Tibial nerve (tissue), 4 donors: ENCODE measurements around the gene ZNF560. TPM values are rescaled to one million over a fixed set of nuclear protein-coding genes. Genes with fewer than 3 reads are reported as not detected.

Source experiments
- DNase-seq, 2 donors: peaks; one replicate each; pipeline ENCODE4 v3.0.0-alpha.2; 2019; ENCODE audit warnings: low spot score in 2 of 2
- H3K27ac ChIP-seq, 4 donors: fragments of 200-600 bp; sonication (generic) in 3 of 4; one replicate each; pipeline ENCODE4 v1.5.1; 2017 to 2019; ENCODE audit warnings: mild to moderate bottlenecking in 1 of 4
- H3K27me3 ChIP-seq, 2 donors: fragments of 200-600 bp; sonication (generic) in 1 of 2; one replicate each; pipeline versions ENCODE4 v1.5.1 to v1.6.0; 2017 to 2019
- H3K36me3 ChIP-seq, 3 donors: fragments of 200-600 bp; sonication (generic); one replicate each; pipeline ENCODE4 v1.5.1; 2018 to 2019
- H3K4me1 ChIP-seq, 4 donors: fragments of 200-600 bp; sonication (generic) in 3 of 4; one replicate each; pipeline ENCODE4 v1.5.1; 2017 to 2019
- H3K4me3 ChIP-seq, 4 donors: fragments of 200-600 bp; sonication (generic) in 3 of 4; one replicate each; pipeline ENCODE4 v1.5.1; 2017 to 2019; ENCODE audit warnings: mild to moderate bottlenecking in 1 of 4, moderate library complexity in 1 of 4
- H3K9me3 ChIP-seq, 4 donors: fragments of 200-600 bp; sonication (generic) in 3 of 4; one replicate each; pipeline ENCODE4 v1.5.1; 2017 to 2019
- CTCF ChIP-seq, 5 experiments: fragments of 200-600 bp in 3 of 5; fragments of 450-650 bp in 2 of 5; sonication (generic) in 3 of 5; IDR thresholded peaks; one replicate each; pipeline ENCODE4 v1.5.1; 2016 to 2019; ENCODE audit warnings: antibody characterized with exemption in 5 of 5, mild to moderate bottlenecking in 3 of 5, moderate library complexity in 2 of 5
- EP300 ChIP-seq, 2 donors: sonication (generic); formaldehyde crosslinking; IDR thresholded peaks; one replicate each; pipeline ENCODE4 v1.6.1; 2017; ENCODE audit warnings: antibody characterized with exemption in 2 of 2, mild to moderate bottlenecking in 1 of 2
- POLR2A ChIP-seq, 2 donors: fragments of 450-650 bp; IDR thresholded peaks; one replicate each; pipeline ENCODE4 v1.6.1; 2017; ENCODE audit warnings: antibody characterized with exemption in 2 of 2, mild to moderate bottlenecking in 2 of 2, moderate library complexity in 2 of 2
- WGBS, 2 donors: methylation state at CpG; one replicate each; pipeline ENCODE4 v1.1.5; 2018; 5-methylcytosine and 5-hydroxymethylcytosine counted together
- total RNA-seq, 4 donors: library from RNA; depleted of rRNA; stranded (reverse); fragments of >200 nt; gene quantifications; one replicate each; pipeline ENCODE4 v1.1.0, GENCODE V29; 2016

ZNF560 gene
- total RNA-seq, 4 donors from 2014 or later, result not detected

DNA sequence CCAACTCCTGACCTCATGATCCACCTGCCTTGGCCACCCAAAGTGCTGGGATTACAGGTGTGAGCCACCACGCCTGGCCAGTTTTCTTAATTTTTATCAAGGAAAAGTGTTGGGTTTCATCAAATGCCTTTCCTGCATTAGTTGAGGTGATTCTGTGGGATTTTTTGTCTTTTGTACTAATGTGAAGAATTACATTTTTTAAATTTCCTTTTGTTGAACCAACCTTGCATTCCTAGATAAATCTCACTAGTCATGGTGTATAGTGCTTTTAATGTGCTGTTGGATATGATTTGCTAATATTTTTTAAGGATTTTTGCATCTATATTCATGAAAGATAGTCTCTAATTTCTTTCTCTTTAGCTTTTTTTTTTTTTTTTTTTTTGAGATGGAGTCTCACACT lies 2.4 kb upstream of the ZNF560 start:
- TF ChIP-seq CTCF (IDR thresholded peaks at IDR 0.05) (no peak), POLR2A (IDR thresholded peaks at IDR 0.05) (no peak), EP300 (IDR thresholded peaks at IDR 0.05) (no peak)
- H3K36me3 ChIP-seq, result peaks cover 0 to 4% (median 0%) of the 10 kb centered on the region in 3 donors
- peaks cover 0 to 100% (median 30%) of the 10 kb centered on the region in 4 donors for H3K9me3 ChIP-seq
- WGBS, 2 donors, result 82 to 100% methylated on average over 1 of the region's 1 CpG
- H3K4me1 ChIP-seq, result no peaks in the 10 kb centered on the region
- H3K27ac ChIP-seq, result no peak overlapping the region
- no peaks in the 10 kb centered on the region for H3K27me3 ChIP-seq
- H3K4me3 ChIP-seq, result no peak overlapping the region
- no peak for DNase-seq

DNA sequence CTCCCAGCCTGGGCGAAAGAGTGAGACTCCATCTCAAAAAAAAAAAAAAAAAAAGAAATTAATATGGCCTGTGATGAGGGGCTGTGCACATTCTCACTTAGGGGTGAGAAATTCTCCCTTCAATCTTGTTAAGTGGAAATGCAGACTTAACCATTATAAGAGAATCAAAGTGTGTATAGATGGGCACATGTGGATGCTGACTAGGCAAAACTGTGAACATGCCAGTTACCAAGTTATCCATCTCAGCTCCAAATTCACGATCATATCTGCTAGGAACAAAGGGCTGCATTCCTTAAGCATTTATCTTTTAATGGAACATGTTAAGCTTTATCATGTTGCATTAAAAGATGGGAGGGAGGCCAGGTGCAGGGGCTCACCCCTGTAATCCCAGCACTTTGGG lies 4.3 kb downstream of the ZNF560 start:
- H3K9me3 ChIP-seq, result peaks cover 0 to 75% (median 7%) of the 10 kb centered on the region in 4 donors
- H3K27ac ChIP-seq, result no peak overlapping the region
- 79 to 88% methylated on average over 2 of the region's 2 CpGs for WGBS, 2 donors
- DNase-seq, result no peak
- TF ChIP-seq EP300 (IDR thresholded peaks at IDR 0.05), result no peak
- no peak for TF ChIP-seq POLR2A (IDR thresholded peaks at IDR 0.05)
- TF ChIP-seq CTCF (IDR thresholded peaks at IDR 0.05), result no peak
- H3K36me3 ChIP-seq, result peaks cover 0 to 4% (median 0%) of the 10 kb centered on the region in 3 donors
- no peaks in the 10 kb centered on the region for H3K27me3 ChIP-seq
- no peaks in the 10 kb centered on the region for H3K4me1 ChIP-seq
- no peak overlapping the region for H3K4me3 ChIP-seq

DNA sequence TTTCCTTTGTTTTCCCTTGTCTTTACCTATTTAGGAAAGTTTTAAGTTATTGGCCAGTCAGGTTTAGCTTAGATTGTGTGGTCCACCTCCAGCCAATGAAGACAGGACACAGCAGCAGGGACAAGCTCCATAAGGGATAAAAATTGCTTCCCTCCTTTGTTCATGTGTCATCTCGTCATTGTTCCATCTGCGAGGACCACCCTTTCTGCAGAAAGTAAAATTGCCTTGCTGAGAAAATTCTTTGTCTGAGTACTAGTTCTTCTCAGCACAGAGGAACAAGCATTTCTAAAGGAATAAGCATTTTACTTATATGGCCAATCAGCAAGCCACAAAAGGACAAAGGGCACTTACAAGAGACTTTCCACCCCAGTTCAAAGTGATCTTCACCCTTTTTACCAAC lies 11.4 kb downstream of the ZNF560 start:
- Histone ChIP-seq H3K36me3 (no peaks in the 10 kb centered on the region), H3K27ac (no peak overlapping the region), H3K4me3 (no peak overlapping the region), H3K4me1 (no peaks in the 10 kb centered on the region), H3K27me3 (no peaks in the 10 kb centered on the region), H3K9me3 (peaks cover 0 to 83% (median 5%) of the 10 kb centered on the region in 4 donors)
- TF ChIP-seq CTCF (IDR thresholded peaks at IDR 0.05) (no peak), POLR2A (IDR thresholded peaks at IDR 0.05) (no peak), EP300 (IDR thresholded peaks at IDR 0.05) (no peak)
- 91 to 92% methylated on average over 2 of the region's 2 CpGs for WGBS, 2 donors
- DNase-seq, result no peak

DNA sequence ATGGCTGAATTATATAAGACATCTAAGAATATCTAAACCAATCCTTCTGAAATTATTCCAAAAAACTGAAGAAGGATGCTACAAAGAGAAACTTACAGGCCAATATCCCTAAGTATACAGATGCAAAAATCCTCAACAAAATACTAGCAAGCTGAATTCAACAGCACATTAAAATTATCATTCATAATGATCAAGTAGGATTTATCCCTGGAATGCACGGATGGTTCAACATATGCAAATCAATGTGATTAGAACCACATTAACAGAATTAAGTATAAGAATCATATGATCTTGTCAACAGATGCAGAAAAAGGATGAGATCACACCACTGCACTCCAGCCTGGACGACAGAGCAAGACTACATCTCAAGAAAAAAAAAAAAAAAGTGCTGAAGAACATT lies 13.3 kb downstream of the ZNF560 start:
- DNase-seq, result no peak
- no peaks in the 10 kb centered on the region for H3K4me1 ChIP-seq
- H3K9me3 ChIP-seq, result peaks cover 0 to 88% (median 6%) of the 10 kb centered on the region in 4 donors
- H3K27ac ChIP-seq, result no peak overlapping the region
- 87 to 91% methylated on average over 2 of the region's 2 CpGs for WGBS, 2 donors
- no peak overlapping the region for H3K4me3 ChIP-seq
- H3K36me3 ChIP-seq, result no peaks in the 10 kb centered on the region
- no peak for TF ChIP-seq POLR2A (IDR thresholded peaks at IDR 0.05)
- no peak for TF ChIP-seq EP300 (IDR thresholded peaks at IDR 0.05)
- TF ChIP-seq CTCF (IDR thresholded peaks at IDR 0.05), result no peak
- no peaks in the 10 kb centered on the region for H3K27me3 ChIP-seq

GRCh38 chr19:9474975-9475374 lies 23.4 kb downstream of the ZNF560 start:
- H3K27ac ChIP-seq, result no peak overlapping the region
- H3K4me1 ChIP-seq, result no peaks in the 10 kb centered on the region
- no peak for DNase-seq
- peaks cover 0 to 62% (median 7%) of the 10 kb centered on the region in 4 donors for H3K9me3 ChIP-seq
- no peaks in the 10 kb centered on the region for H3K36me3 ChIP-seq
- no peaks in the 10 kb centered on the region for H3K27me3 ChIP-seq
- TF ChIP-seq CTCF (IDR thresholded peaks at IDR 0.05) (no peak), POLR2A (IDR thresholded peaks at IDR 0.05) (no peak), EP300 (IDR thresholded peaks at IDR 0.05) (no peak)
- H3K4me3 ChIP-seq, result no peak overlapping the region
